Measurements from ENCODE around the gene CACNB1.

Gene CACNB1

DNA sequence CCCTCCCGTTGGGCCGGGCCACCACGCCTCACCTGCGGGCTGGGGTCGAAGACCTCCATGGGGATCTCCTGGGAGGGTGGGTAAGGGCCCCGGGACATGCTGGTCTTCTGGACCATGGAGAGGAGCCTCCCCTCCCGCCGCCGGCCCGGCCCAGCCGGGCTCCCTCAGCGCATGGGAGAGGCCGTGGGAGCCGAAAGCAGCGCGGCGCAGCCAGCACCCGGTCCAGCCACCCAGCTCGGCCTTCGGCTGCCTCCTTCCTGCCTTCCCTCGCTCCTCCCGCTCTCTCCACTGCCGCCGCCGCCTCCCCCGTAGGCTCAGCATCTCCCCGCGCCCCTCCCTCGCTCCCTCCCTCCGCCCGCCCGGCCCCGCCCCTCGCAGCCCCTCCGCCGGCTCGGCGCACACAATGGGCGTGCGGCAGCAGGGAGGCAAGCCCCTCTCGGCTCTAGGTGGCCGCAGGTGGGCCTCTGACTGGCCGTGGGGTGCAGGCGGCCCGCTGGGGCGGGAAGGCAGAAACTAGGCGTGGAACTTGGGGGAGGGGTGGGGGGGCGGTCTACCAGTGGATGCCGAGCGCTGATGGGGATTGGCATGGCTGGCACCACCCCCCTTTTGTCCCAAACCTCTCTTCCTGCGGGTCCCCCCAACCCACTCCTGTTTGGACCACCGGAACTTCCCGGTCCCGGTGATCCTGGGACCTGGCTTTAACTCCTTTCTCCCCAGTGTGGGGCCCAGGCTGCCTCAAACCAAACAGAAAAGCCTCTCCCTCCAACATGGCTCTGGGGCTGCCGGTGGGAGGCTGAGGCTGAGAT lies at the start of gene CACNB1:
CACNB1 (minus strand) TSS at position 290 of the 806 bp plus-strand sequence; CDS start at position 116, 174 bp downstream.
- DNase-seq: peak; percentile 72

DNA sequence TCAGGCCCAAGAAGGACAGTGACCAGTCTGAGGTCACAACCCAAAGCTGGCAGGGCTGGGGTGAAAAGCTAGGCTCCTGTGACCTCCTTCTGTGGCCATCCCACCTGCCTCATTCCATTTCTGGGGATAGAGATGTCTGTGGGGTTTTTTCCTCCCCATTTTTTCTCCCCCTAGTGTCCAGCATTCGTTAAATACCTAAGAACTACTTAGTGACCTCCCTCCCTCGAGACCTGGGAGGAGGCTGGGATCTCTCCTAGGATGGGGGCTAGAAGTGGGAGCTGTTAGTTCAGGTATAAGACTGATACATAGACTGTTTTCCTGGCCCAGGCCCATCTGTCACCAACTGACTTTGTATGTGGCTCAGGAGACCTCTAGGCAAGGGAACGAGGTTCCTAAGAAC lies 48.8 kb upstream of the CACNB1 start:
- no peak for DNase-seq

DNA sequence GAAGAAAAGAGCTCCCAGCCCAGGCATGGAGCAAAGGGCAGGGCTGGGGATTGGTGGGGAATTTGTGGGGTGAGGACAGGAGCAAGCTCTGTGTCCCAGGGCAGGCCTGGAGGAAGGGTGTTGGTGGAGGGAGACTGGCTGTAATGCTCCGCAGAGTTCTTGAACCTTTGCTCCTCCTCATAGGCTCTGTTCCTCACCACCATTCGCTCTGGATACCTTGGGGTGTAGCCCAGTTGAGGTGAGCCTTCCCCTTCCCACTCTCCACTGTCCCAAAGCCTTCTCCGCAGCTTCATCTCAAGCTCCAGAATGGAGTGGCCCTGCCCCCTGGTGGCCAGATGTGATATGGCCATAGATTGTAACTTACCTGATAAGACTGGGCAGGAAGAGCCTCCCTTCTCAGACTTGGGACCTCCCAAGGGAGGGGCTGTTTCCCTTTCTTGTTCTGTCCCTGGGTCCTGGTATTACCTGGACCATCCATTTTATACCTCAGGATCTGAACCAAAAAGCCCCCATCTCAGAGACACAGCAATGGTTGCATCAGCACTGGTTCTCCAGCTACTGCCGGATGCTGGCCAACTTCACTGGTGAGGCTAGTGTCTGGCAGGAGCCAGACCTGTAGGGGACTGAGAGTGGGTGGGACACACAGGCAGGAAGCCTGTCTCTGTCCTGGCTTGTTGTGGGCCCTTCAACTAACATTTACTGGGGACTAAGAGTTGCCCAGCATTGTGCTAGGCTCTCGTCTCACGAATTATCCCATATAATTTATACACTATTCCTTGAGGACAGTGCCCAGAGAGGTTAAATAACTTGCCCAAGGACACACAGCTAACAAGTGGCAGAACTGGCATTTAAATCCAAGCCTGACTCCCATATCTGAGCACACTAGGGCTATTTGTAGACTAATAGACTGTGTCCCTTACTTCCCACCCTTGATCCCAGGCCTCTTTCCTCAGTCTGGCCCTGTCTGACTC lies 47.4 kb upstream of the CACNB1 start:
- peak; percentile 56 for DNase-seq

DNA sequence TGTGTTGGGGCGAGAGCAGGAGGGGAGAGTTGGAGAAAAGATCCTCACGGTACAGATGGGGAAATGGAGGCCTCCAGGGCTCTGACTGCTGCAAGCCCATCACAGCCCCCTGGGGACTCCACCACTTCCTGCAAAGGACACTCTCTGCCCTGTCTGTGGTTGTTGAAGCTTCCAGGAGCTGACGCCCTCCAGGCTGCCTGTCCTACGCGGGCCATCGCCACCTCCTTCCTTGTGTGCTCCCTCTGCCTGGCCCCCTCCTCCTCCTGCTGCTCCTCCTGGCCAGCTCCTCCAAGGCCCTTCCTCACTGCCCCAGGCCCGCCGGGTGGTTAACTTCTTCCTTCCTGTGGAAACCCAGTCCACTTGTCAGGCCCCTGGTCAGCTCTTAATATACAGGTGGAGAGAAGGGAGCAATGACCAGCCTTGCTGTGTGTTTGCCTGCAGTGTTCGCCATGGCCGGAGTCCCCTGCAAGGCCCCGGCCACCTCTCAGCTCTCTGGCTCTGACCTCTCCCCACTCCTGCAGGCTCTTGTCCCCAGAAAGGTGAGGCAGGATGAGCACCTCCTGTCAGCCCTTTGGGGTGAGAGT lies 46.6 kb upstream of the CACNB1 start:
- DNase-seq: no peak

DNA sequence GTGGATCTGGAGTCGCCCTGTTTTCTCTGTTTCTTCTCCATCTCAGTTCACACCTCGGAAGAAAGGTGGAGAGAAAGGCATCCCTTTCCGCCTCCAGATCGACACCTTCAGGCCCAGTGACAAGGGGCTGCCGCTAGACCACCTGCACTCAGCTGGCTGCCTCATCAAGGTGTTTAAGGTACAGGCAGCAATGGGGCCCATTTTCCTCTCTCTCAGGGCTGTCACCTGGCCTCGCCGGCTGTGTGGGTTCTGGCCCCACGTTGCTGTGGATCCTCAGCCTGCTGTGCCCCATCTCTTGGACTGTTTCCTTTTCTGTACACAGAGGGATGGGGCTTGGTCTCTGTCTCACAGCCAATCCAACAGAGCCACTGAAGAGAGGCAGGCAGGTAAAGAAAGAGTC lies 45.7 kb upstream of the CACNB1 start:
- DNase-seq: no peak

DNA sequence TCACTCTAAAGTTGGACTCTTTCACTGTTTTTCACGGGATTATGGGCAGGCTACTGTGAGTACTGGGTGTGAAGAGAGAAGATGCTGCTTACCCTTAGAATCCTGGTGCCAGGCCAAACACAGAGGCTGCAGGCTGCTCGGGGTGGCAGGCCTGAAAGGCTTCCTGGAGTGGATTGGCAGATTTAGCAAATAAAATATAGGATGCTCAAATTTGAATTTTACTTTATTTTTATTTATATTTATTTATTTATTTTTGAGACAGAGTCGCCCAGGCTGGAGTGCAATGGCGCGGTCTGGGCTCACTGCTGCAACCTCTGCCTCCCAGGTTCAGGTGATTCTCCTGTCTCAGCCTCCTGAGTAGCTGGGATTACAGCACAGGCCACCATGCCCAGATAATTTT lies 43.2 kb upstream of the CACNB1 start:
- DNase-seq: no peak

DNA sequence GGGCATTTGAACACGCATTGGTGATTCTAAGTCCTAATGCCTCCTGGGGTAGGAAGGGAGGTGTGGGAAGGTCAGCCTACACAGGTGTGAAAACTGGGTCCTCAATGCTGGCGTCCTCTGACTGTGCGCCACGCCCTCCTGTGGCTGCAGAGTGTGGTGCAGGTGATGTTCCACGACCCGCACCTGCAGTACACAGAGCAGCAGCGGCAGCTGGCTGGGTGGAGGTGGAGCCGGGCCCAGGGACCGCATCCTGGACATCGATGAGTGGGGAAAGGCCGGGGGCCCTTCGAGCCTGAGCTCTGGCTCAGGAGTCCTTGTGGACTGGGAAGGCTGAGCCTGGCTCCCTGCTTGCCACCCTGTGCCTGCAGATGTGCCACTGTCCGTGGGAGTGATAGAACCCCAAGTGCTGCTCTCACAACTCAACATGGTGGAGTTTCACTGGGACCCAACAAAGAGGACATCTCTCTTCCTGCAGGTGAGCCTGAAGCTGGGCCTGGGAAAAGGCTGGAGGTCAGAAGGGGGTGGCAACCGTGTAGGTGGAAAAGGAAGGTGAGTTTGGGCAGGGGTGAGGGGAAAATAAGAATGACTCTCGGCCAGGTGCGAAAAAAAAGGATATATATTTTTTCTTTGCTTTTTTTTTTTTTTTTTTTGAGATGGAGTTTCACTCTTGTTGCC lies 42.3 kb upstream of the CACNB1 start:
- peak; percentile 24 for DNase-seq

DNA sequence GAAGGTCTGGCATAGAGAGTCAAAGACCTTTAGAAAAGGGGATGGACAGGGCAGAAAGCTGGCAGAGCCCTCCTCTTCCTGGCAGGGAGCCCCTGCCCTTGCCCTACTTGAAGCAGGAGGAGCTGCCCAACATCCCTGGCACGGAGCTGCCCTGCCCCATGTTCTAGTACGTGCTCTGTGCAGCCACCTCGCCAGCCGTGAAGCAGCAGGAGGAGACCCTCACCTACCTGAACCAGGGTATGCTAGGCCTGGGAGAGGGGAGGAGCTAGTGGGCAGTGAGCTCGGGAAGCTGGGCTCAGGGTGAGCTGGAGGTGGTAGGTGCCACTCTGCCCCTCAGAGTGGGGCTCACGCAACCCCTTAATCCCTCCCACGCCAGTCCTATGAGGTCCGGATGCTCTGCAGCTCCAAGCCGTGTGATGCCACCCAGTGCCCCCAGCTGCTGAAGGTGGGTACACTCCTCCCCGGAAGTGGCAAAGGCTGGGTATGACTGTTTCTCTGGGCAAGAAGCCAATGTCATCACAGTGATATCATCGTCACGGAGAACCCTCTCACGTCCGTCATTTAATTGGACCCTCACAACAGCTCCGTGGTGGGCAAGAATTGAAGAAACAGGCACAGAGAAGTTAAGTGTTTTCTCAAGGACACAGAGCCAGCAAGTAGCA lies 41.0 kb upstream of the CACNB1 start:
- DNase-seq: peak; percentile 8

DNA sequence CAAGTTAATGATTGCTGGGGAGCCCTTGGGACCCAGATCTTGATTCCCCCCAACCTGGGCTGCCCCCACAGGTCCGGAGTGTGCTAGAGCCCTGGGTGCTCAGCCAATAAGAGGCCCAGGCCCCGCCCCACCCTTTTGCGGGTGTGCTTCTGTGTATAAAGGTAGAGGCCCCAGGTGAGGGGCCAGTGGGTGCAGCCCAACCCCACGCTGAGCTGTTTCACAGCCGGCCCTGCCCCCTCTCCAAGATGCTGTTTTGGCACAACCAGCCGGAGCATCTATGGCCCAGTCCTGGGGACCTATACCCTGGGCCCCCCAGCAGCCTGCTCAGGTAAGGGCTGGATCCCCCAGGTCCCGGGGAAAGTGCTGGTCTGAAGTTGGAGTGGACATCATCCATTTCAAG lies 40.1 kb upstream of the CACNB1 start:
- DNase-seq: no peak

DNA sequence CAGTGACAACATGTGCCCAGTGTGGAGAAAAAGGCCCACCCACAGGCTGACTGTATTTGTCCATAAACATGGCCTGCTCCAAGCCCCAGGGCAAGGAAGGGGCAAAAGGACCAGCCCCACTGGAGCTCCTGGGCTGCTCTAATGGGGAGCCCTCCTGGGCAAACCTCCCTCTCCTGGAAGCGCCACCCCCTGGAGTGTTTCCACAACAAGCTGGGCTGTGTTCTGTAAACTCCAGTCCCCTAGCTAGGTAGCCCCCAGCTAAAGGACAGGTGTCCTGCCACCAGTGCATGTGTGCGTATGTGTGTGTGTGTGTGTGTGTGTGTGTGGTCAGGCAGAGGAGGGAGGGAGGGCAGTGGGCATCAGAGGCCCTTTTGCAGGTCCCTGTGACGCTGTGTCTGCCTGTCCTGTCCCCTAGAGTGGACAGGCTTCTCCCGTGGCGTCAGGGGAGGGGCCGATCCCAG lies 39.5 kb upstream of the CACNB1 start:
- no peak for DNase-seq

DNA sequence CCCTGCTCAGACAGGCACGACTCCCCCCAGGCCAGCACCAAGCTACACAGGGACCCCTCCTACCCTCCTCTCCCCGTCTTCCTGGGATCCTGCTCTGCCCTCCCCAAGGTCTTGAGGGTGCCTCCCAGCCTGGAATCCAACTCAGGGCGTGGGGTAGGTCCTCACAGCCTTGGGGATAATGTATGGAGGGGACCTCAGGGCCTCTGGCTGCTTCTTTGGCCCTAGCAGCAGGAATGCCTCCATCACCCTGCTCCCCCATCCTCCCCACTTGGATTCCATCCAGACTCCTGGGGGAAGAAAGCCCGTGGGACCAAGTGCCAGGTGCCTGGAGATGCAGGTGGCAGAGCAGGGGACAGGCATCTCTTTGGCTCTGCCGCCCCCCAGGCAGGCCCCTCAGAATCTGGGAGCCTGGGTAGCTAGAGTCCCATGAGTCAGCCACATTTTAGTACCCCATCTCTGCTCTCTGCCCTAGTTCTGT lies 39.0 kb upstream of the CACNB1 start:
- no peak for DNase-seq

DNA sequence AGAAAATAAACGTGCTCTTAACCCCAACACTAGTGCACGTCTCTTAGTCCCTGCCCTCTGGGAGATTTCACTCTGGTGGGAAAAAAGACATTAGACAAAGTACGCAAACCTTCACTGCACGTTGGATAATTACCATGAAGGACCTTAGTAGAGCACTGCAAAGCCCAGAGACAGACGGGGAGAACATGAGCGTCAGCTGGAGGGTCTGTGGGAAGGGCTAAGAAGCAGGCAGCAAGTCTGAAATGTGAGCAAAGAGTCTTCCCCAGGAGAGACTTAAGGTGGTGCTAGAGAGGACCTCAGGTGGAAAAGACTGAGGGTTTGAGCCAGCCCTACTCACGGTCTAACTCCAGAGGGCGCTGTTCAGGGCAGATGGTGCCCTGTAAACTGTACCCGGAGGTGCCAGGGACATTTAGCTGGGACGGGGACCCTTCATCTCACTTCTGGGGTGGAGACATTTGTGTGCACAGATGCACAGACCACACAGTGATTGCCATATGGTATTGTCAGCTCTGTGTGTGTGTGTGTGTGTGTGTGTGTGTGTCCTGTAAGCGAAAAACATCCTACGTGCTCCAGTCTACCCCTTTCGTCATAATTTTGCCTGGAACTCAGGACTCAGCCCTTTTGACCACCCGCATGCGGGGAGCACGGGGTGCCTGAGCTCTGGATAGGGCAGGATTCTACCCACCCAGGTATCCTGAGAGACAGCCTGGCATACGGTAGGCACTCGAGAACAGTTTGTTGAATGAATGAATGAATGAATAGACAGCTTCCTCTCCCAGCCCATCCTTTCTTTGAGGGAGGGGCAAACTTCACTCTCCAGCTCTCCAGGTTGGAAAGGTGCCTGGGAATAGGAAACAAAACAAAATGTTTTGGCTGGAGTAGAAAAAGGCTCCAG lies 38.3 kb upstream of the CACNB1 start:
- DNase-seq: peak; percentile 39

DNA sequence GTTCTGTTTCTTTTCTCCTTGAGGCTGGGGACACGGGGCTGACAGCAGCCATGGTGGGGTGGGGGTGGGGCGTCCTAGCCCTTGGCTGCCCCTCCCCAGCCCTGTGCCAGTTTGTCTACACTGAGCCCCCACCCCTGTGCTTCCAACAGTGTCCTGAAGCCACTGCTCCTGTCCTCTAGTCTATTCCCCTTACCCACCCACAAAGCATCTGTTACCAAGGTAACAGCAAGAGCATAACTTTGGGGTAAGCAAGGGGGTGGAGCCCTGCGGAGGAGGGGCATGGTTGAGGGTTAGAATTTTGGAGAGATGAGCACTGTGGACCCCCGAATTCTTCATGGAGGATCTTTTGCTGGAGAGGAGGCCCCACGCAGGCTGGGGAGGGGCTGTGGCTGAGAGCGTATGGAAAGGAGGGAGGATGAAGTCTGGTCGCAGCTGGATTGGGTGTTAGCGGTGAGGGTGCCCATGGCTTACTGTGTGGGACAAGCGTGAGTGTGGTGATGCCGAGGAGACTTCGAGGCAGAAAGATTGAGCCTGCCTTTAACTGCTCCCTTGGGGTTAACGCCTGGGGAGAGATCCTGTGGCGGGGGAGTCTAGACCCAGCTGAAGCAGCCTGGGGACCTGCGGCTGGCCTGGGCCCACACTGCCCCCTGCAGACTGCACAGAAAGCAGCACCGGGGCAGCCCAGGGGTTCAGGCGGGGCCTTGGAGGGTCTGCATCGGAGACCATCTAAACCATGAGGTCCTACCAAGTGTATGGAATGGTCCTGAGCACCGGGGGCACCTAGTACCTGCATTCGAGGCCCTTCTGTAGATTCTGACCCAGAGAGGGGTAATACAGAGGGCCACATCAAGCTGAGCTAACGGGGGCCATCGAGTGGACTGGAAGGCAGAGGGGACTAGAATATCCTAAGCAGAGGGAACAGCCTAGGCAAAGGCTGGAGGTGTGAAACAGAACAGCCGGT lies 34.4 kb upstream of the CACNB1 start:
- DNase-seq: no peak

DNA sequence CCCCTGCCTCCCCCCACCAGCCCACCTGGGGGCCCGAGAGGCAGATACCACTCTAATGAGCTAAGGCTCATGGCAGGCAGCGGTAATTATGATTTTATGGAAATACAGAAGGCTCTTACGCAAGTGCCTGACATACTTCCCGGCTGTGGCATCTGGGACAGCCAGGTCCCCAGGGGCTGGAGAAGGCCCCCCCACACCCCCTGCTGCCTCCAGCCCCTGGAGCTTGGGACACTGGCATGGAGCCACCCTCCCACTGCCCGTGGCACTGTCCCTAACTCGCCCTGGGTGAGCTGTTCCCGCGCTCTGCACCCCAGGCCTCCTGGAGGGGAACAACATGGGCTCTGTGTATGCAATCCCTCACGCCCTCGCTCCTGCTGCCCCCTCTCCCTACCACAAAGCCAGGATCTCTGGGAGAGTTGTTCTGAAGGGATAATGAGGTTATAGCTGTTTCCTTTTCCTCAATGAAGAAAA lies 33.7 kb upstream of the CACNB1 start:
- no peak for DNase-seq

DNA sequence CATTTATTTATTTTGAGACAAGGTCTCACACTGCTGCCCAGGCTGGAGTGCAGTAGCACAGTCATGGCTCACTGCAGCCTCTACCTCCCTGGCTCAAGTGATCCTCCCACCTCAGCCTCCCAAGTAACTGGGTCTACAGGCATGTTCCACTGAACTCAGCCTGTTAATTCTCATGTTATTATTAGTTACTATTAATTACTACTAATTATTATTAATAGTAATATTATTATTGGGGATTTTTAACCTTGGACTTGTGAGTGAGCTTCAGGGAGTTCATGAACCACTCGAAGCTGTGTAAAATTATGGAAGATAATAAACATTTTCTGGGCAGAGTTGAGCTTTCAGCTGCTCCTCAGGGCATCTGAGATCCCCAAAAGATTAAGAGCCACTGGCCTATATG lies 32.9 kb upstream of the CACNB1 start:
- no peak for DNase-seq

DNA sequence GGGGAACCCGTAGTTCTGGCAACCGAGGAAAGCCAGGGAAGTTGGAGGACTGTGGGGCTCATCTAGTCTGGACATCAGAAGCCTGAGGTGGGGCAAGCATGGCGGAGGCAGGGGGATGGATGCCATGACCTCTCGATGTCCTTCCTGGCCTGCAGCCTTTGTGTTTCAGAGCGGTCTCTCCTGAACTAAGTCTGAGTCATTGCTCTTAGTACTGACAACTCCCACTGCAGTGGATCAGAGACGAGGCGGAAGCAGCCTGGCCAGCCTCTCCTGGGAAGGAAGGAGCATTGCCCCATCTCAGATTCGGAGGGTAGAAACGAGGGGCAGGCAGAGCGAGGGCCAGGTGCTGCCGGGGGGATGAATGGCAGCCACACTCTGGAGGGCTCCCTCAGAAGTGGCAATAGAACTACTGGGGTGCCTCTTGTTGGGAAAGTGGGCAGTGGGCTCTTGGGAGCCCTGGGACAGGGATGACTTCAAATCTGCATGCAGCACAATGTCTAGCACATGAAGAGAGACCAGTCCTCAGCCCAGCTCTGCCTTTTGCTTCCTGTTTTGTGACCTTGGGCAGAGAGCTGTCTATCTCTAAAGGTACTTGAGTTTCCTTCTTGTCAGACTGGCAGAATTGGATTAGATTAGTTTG lies 31.9 kb upstream of the CACNB1 start:
- no peak for DNase-seq

DNA sequence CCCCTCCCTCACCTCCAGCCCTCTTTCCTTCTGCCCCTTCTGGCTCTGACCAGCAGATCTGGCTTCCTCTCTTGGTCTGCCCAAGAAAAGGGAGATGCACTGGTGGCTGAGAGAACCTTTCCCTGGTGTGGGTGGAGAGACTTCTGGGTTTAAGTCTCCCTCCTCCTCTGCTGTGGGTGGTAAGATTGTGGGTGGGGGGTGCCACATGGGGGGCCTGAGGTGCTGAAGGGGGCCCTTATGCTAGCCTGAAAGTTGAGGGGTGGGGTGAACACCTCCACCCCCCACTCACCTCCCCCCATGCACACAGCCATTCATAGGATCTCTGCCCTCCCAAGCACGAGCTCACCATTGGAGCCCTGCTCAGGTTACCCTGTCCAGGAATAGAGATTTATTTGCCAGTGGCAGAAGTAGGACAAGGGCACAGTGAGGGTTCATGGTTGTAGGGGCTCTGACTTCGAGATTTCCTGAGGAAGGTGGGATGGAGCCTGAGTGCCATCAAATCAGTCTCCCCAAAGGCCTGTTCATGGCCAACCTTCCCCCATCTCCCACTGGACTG lies 30.0 kb upstream of the CACNB1 start:
- no peak for DNase-seq

DNA sequence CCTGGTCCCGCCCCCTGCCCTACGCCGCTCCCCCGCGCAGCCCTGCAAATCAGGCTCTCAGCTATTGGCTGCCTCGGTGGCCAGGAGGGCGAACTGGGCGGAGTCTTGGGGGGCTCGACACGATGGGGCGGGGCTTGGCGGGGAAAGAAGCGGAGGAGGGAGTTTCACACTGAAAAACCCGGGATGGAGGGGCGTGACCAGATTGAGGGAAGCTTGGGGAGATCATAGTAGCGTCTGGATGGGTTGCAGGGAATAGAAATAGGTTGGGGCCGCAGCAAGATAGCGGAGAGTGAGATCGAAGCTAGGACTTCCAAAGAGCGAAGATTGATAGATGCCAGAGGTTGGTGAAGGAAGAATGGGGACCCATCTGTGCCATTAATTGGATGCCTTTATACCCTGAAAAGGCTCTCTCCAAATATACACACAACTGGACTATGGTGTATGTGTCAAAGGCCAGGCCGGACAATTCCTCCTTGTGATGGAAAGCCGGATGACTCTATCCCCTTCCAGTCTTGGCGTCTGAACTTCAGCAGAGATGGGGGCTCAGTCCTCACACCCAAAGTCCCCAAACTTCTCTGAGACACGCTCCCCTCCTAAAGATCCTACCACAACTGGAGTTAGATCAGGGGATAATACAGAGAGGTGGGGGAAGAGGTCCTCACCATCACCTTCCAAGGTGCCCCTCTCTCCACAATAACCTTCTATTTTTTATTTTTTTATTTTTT lies 28.7 kb upstream of the CACNB1 start:
- DNase-seq: peak; percentile 89

Data from NCI-H748 treated with DMSO at 0.1 percent for 48 hours (cell line).